ENCODE results near the gene CDH13.

DNA sequence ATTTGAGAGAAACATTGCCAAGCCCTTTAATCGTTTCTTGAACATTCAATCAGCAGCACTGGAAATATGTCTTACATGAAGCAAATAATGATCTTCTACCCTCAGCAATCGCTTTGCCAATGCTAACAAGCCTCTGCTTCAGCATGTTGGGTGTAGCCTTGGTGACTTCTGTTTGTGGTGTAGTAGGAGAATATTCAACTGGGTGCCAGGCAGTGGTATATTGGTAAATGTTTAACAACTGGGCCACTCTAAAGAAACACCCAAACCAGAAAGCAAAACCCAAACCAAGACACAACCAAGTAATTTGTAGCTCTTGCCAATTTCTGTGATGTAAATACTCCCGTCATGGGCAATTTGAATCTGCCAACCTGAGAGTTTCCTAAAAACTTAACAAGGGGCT is 9.7 kb downstream of the CDH13 start:
- no peak for TF ChIP-seq EZH2 (IDR thresholded peaks at IDR 0.05; ENCODE audit: low read depth, unreplicated experiment)
- no peak for TF ChIP-seq CREB1 (CRISPR knock-in tag; IDR thresholded peaks at IDR 0.05; ENCODE audit: low read depth)
- TF ChIP-seq, protein P1, sequence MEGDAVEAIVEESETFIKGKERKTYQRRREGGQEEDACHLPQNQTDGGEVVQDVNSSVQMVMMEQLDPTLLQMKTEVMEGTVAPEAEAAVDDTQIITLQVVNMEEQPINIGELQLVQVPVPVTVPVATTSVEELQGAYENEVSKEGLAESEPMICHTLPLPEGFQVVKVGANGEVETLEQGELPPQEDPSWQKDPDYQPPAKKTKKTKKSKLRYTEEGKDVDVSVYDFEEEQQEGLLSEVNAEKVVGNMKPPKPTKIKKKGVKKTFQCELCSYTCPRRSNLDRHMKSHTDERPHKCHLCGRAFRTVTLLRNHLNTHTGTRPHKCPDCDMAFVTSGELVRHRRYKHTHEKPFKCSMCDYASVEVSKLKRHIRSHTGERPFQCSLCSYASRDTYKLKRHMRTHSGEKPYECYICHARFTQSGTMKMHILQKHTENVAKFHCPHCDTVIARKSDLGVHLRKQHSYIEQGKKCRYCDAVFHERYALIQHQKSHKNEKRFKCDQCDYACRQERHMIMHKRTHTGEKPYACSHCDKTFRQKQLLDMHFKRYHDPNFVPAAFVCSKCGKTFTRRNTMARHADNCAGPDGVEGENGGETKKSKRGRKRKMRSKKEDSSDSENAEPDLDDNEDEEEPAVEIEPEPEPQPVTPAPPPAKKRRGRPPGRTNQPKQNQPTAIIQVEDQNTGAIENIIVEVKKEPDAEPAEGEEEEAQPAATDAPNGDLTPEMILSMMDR (conservative IDR thresholded peaks at IDR 0.05; ENCODE audit: low read depth in 2 of 2) = no peak
- no peak for TF ChIP-seq ZNF331 (CRISPR knock-in tag; IDR thresholded peaks at IDR 0.05; ENCODE audit: low read depth)
- TF ChIP-seq JUNB (IDR thresholded peaks at IDR 0.05; ENCODE audit: unreplicated experiment) = no peak
- TF ChIP-seq, protein P2, sequence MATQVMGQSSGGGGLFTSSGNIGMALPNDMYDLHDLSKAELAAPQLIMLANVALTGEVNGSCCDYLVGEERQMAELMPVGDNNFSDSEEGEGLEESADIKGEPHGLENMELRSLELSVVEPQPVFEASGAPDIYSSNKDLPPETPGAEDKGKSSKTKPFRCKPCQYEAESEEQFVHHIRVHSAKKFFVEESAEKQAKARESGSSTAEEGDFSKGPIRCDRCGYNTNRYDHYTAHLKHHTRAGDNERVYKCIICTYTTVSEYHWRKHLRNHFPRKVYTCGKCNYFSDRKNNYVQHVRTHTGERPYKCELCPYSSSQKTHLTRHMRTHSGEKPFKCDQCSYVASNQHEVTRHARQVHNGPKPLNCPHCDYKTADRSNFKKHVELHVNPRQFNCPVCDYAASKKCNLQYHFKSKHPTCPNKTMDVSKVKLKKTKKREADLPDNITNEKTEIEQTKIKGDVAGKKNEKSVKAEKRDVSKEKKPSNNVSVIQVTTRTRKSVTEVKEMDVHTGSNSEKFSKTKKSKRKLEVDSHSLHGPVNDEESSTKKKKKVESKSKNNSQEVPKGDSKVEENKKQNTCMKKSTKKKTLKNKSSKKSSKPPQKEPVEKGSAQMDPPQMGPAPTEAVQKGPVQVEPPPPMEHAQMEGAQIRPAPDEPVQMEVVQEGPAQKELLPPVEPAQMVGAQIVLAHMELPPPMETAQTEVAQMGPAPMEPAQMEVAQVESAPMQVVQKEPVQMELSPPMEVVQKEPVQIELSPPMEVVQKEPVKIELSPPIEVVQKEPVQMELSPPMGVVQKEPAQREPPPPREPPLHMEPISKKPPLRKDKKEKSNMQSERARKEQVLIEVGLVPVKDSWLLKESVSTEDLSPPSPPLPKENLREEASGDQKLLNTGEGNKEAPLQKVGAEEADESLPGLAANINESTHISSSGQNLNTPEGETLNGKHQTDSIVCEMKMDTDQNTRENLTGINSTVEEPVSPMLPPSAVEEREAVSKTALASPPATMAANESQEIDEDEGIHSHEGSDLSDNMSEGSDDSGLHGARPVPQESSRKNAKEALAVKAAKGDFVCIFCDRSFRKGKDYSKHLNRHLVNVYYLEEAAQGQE (IDR thresholded peaks at IDR 0.05; ENCODE audit: unreplicated experiment) = no peak

Data from GM23338 (cell line).